Liver (tissue), 9 donors: ENCODE data around the gene SF3B3. TPM values are rescaled to one million over a fixed set of nuclear protein-coding genes. Genes with fewer than 3 reads are reported as not detected.

Experiments
- DNase-seq: peaks from one replicate; pipeline ENCODE4 v3.0.0-alpha.2; 2017; ENCODE audit warnings: low spot score
- H3K27ac ChIP-seq, 2 donors: one replicate each; pipeline ENCODE4 v1.7.0; 2013; ENCODE audit warnings: inconsistent platforms in 2 of 2, low read length in 2 of 2, control low read depth in 1 of 2, low read depth in 1 of 2, mild to moderate bottlenecking in 1 of 2
- H3K27me3 ChIP-seq, 4 donors: one replicate each; pipeline versions ENCODE4 v1.6.1 to v1.7.0; 2013; ENCODE audit warnings: low read length in 3 of 4, inconsistent platforms in 1 of 4, mild to moderate bottlenecking in 1 of 4, moderate library complexity in 1 of 4; ENCODE audit not compliant: control insufficient read depth in 4 of 4, insufficient read depth in 4 of 4
- H3K36me3 ChIP-seq, 4 donors: one replicate each; pipeline versions ENCODE4 v1.6.1 to v1.7.0; 2013; ENCODE audit warnings: low read length in 3 of 4, mild to moderate bottlenecking in 3 of 4, low read depth in 1 of 4, moderate library complexity in 1 of 4; ENCODE audit not compliant: control insufficient read depth in 4 of 4, insufficient read depth in 3 of 4
- H3K4me1 ChIP-seq, 4 donors: one replicate each; pipeline versions ENCODE4 v1.6.1 to v1.7.0; 2013; ENCODE audit warnings: low read length in 3 of 4, mild to moderate bottlenecking in 3 of 4, moderate library complexity in 1 of 4; ENCODE audit not compliant: control insufficient read depth in 4 of 4, insufficient read depth in 4 of 4
- H3K4me3 ChIP-seq, 3 donors: one replicate each; pipeline versions ENCODE4 v1.6.1 to v1.7.0; 2013; ENCODE audit warnings: low read length in 3 of 3, control low read depth in 1 of 3, low read depth in 1 of 3, mild to moderate bottlenecking in 1 of 3
- H3K9ac ChIP-seq, 2 donors: one replicate each; pipeline ENCODE4 v1.7.0; 2013; ENCODE audit warnings: low read length in 2 of 2, mild to moderate bottlenecking in 2 of 2, moderate library complexity in 2 of 2, control low read depth in 1 of 2, low read depth in 1 of 2
- H3K9me3 ChIP-seq, 4 donors: one replicate each; pipeline versions ENCODE4 v1.6.1 to v1.7.0; 2013; ENCODE audit warnings: low read length in 3 of 4; ENCODE audit not compliant: control insufficient read depth in 4 of 4
- EGR1 ChIP-seq, 2 donors: IDR thresholded peaks; 2 replicates each; pipeline ENCODE4 v1.6.1; 2016 to 2018; ENCODE audit warnings: antibody characterized with exemption in 2 of 2, low read depth in 2 of 2
- FOXA1 ChIP-seq: IDR thresholded peaks from 2 replicates; pipeline ENCODE4 v1.6.1; 2016; ENCODE audit warnings: antibody characterized with exemption
- GABPA ChIP-seq, 2 donors: IDR thresholded peaks in 1 of 2; conservative IDR thresholded peaks in 1 of 2; 2 replicates each; pipeline ENCODE4 v1.6.1; 2016; ENCODE audit warnings: antibody characterized with exemption in 2 of 2, mild to moderate bottlenecking in 1 of 2, moderate library complexity in 1 of 2
- JUND ChIP-seq, 2 donors: IDR thresholded peaks; 2 replicates each; pipeline ENCODE4 v1.6.1; 2016; ENCODE audit warnings: antibody characterized with exemption in 2 of 2
- NR2F2 ChIP-seq: IDR thresholded peaks from 2 replicates; pipeline ENCODE4 v1.6.1; 2016; ENCODE audit warnings: antibody characterized with exemption
- RAD21 ChIP-seq, 2 donors: IDR thresholded peaks; 2 replicates each; pipeline ENCODE4 v1.6.1; 2016; ENCODE audit warnings: antibody characterized with exemption in 2 of 2, mild to moderate bottlenecking in 2 of 2
- RXRA ChIP-seq, 2 donors: IDR thresholded peaks; 2 replicates each; pipeline ENCODE4 v1.6.1; 2017 to 2018; ENCODE audit warnings: antibody characterized with exemption in 2 of 2, mild to moderate bottlenecking in 1 of 2
- YY1 ChIP-seq: IDR thresholded peaks from 2 replicates; pipeline ENCODE4 v1.6.1; 2016; ENCODE audit warnings: antibody characterized with exemption, mild to moderate bottlenecking
- WGBS: extraction: QIAGEN DNeasy Blood & Tissue Kit; methylation state at CpG from one replicate; pipeline ENCODE4 v1.1.7; 2013; 5-methylcytosine and 5-hydroxymethylcytosine counted together
- polyA plus RNA-seq, 2 donors: library from polyadenylated mRNA; stranded (reverse) in 1 of 2; unstranded in 1 of 2; fragments of 200-250 nt in 1 of 2; fragments of >200 nt in 1 of 2; fragmentation: Nextera tagmentation in 1 of 2; extraction: Ambion mirVana in 1 of 2; gene quantifications; one replicate each; pipeline versions ENCODE4 v1.2.1 to v1.2.3, GENCODE V29; 2013 to 2015
- total RNA-seq, 2 donors: library from RNA; depleted of rRNA; stranded (reverse); fragments of >200 nt; gene quantifications; one replicate each; pipeline ENCODE4 v1.2.3, GENCODE V29; 2014
- TF ChIP-seq, protein P1 (sequence below): fragments of 150-350 bp; IDR thresholded peaks from 2 replicates; pipeline ENCODE4 v1.5.1; 2017; ENCODE audit warnings: improper control_type of control experiment, low read depth, low read length; ENCODE audit not compliant: missing input control
- TF ChIP-seq, protein P2 (sequence below): IDR thresholded peaks from 2 replicates; pipeline ENCODE4 v1.6.1; 2016; ENCODE audit warnings: antibody characterized with exemption, mild to moderate bottlenecking
- TF ChIP-seq, protein P3 (sequence below): IDR thresholded peaks from 2 replicates; pipeline ENCODE4 v1.6.1; 2016; ENCODE audit warnings: antibody characterized with exemption
- TF ChIP-seq, protein P4 (sequence below): IDR thresholded peaks from 2 replicates; pipeline ENCODE4 v1.6.1; 2016; ENCODE audit warnings: antibody characterized with exemption
- donor health status: healthy.
- donor health status: healthy.
- donor health status: healthy.
- donor health status: healthy.
- donor health status: healthy.

Gene SF3B3
- total and polyA plus RNA-seq, 4 donors = 38.9 to 77.8 (median 53.2) TPM

DNA sequence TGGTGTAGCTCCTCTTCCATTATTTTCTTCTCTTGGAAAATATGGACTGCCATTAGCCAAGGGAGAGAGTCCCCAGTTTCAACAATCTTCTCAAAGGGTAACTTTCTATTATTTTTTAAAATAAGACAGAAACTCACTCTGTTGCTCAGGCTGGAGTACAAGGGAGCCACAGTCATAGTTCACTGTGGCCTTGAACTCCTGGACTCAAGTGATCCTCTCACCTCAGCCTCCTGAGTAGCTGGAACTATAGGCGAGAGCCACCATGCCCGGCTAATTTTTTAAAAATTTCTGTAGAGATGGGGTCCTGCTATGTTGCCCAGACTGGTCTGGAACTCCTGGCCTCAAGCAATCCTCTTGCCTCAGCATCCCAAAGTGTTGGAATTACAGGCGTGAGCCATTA, 13.4 kb upstream of the SF3B3 start (continued):
- TF ChIP-seq, protein P1, sequence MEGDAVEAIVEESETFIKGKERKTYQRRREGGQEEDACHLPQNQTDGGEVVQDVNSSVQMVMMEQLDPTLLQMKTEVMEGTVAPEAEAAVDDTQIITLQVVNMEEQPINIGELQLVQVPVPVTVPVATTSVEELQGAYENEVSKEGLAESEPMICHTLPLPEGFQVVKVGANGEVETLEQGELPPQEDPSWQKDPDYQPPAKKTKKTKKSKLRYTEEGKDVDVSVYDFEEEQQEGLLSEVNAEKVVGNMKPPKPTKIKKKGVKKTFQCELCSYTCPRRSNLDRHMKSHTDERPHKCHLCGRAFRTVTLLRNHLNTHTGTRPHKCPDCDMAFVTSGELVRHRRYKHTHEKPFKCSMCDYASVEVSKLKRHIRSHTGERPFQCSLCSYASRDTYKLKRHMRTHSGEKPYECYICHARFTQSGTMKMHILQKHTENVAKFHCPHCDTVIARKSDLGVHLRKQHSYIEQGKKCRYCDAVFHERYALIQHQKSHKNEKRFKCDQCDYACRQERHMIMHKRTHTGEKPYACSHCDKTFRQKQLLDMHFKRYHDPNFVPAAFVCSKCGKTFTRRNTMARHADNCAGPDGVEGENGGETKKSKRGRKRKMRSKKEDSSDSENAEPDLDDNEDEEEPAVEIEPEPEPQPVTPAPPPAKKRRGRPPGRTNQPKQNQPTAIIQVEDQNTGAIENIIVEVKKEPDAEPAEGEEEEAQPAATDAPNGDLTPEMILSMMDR = no peak

DNA sequence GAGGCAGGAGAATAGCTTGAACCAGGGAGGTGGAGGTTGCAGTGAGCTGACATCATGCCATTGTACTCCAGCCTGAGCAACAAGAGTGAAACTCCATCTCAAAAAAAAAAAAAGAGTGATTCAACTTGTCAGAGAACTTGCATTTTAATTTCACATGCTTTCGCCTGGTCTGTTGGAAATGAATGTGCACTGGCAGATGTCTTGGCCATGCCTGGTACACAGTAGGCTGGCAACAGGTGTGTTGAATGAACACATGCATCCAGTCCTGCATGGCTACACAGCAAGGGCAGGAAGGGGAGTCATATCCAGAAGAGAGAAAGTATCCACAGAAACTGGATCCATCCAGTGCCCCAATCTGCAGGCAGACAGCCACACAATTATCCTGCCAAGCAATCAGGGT, 11.8 kb upstream of the SF3B3 start:
- DNase-seq = no peak
- H3K4me1 ChIP-seq = no peaks in the 10 kb centered on the region
- no peaks in the 10 kb centered on the region for H3K27me3 ChIP-seq
- H3K9ac ChIP-seq = no peak overlapping the region
- H3K27ac ChIP-seq = no peak overlapping the region
- TF ChIP-seq, protein P1 = no peak
- TF ChIP-seq JUND (IDR thresholded peaks at IDR 0.05) (no peak), RXRA (IDR thresholded peaks at IDR 0.05) (no peak), YY1 (no peak), EGR1 (IDR thresholded peaks at IDR 0.05; ENCODE audit: low read depth in 2 of 2) (no peak), FOXA1 (no peak), GABPA (IDR thresholded peaks at IDR 0.05 in 1 of 2, conservative IDR thresholded peaks at IDR 0.05 in 1 of 2) (no peak), NR2F2 (no peak), RAD21 (IDR thresholded peaks at IDR 0.05) (no peak)
- TF ChIP-seq, protein P2, sequence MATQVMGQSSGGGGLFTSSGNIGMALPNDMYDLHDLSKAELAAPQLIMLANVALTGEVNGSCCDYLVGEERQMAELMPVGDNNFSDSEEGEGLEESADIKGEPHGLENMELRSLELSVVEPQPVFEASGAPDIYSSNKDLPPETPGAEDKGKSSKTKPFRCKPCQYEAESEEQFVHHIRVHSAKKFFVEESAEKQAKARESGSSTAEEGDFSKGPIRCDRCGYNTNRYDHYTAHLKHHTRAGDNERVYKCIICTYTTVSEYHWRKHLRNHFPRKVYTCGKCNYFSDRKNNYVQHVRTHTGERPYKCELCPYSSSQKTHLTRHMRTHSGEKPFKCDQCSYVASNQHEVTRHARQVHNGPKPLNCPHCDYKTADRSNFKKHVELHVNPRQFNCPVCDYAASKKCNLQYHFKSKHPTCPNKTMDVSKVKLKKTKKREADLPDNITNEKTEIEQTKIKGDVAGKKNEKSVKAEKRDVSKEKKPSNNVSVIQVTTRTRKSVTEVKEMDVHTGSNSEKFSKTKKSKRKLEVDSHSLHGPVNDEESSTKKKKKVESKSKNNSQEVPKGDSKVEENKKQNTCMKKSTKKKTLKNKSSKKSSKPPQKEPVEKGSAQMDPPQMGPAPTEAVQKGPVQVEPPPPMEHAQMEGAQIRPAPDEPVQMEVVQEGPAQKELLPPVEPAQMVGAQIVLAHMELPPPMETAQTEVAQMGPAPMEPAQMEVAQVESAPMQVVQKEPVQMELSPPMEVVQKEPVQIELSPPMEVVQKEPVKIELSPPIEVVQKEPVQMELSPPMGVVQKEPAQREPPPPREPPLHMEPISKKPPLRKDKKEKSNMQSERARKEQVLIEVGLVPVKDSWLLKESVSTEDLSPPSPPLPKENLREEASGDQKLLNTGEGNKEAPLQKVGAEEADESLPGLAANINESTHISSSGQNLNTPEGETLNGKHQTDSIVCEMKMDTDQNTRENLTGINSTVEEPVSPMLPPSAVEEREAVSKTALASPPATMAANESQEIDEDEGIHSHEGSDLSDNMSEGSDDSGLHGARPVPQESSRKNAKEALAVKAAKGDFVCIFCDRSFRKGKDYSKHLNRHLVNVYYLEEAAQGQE = no peak
- TF ChIP-seq, protein P3, sequence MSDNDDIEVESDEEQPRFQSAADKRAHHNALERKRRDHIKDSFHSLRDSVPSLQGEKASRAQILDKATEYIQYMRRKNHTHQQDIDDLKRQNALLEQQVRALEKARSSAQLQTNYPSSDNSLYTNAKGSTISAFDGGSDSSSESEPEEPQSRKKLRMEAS = no peak
- TF ChIP-seq, protein P4, sequence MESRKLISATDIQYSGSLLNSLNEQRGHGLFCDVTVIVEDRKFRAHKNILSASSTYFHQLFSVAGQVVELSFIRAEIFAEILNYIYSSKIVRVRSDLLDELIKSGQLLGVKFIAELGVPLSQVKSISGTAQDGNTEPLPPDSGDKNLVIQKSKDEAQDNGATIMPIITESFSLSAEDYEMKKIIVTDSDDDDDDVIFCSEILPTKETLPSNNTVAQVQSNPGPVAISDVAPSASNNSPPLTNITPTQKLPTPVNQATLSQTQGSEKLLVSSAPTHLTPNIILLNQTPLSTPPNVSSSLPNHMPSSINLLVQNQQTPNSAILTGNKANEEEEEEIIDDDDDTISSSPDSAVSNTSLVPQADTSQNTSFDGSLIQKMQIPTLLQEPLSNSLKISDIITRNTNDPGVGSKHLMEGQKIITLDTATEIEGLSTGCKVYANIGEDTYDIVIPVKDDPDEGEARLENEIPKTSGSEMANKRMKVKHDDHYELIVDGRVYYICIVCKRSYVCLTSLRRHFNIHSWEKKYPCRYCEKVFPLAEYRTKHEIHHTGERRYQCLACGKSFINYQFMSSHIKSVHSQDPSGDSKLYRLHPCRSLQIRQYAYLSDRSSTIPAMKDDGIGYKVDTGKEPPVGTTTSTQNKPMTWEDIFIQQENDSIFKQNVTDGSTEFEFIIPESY = no peak
- H3K9me3 ChIP-seq = no peaks in the 10 kb centered on the region
- H3K36me3 ChIP-seq = peaks cover 14 to 86% (median 61%) of the 10 kb centered on the region in 4 donors
- WGBS = 96% methylated on average over 1 of the region's 1 CpG
- H3K4me3 ChIP-seq = no peak overlapping the region
